ENCODE data around the gene ZNF319.
A peak's percentile ranks its signal among the peaks of the same experiment; 100 is the strongest.

The ZNF319 gene

DNA sequence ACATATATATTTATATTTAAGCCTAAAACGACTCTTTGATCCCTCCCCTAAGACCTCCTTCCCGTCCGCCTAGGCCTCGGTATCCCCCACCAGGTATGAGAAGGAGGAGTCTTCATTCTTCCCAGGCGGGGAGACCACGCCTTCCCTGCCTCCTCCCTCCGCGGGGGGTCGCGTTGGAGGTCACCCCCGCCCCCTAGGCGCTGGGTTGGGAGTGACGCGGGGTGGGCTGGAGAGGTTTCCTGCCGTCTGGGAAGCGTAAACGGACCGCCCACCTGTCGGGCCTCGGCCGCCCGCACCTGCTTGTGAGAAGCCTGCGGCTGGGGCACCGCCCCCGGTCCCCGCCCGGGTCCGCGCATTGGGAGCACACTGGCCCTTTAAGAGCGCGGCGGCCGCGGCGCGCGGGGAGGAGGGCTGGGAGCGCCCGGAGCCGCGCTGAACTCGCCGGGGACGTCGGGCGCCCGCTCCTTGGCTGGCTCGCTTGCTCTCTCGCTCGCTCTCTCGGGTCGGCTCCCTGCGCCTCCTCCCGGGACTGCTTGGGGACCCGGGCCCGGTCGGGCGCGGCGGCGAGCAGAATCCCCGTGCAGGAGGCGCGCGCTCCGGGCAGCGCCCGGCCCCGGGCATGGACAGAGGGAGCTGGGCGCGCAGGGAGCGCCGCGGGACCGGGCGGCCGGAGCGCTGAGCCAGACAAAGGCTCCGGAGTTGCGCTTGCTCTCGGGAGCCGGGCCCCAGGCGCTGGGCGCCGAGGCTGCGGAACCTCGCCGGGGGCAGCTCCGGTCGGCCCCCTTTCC, 25.1 kb upstream of the ZNF319 start, which contains the start of gene MMP15:
Gene MMP15 (plus strand): TSS at position 404 of the 788 bp plus-strand sequence. CDS start 597 bp downstream, outside the sequence.
- TF ChIP-seq Cebpa-rat (IDR thresholded peaks at IDR 0.05): no peak
- Histone ChIP-seq H3K4me2 (peak within 1 kb of the TSS; percentile 88 to 100 (median 98)), H3K9me3 (replicated peaks in 1 of 11) (no peaks in the 10 kb centered on the region), H3K4me3 (peak within 1 kb of the TSS; percentile 62 to 72 (median 67)), H3K4me1 (peaks cover 34 to 58% (median 43%) of the 10 kb centered on the region in 10 experiments), H3K36me3 (peaks cover 0 to 16% (median 0%) of the 10 kb centered on the region in 11 experiments; a peak in 6 of 22 replicates), H3K27ac (no peak within 1 kb of the TSS), H3K9ac (peak within 1 kb of the TSS; percentile 43 to 73 (median 67)), H4K20me1 (peaks cover 5 to 82% (median 46%) of the 10 kb centered on the region in 11 experiments; a peak in 21 of 22 replicates), H3K27me3 (peaks cover 48 to 75% (median 64%) of the 10 kb centered on the region in 11 experiments)

DNA sequence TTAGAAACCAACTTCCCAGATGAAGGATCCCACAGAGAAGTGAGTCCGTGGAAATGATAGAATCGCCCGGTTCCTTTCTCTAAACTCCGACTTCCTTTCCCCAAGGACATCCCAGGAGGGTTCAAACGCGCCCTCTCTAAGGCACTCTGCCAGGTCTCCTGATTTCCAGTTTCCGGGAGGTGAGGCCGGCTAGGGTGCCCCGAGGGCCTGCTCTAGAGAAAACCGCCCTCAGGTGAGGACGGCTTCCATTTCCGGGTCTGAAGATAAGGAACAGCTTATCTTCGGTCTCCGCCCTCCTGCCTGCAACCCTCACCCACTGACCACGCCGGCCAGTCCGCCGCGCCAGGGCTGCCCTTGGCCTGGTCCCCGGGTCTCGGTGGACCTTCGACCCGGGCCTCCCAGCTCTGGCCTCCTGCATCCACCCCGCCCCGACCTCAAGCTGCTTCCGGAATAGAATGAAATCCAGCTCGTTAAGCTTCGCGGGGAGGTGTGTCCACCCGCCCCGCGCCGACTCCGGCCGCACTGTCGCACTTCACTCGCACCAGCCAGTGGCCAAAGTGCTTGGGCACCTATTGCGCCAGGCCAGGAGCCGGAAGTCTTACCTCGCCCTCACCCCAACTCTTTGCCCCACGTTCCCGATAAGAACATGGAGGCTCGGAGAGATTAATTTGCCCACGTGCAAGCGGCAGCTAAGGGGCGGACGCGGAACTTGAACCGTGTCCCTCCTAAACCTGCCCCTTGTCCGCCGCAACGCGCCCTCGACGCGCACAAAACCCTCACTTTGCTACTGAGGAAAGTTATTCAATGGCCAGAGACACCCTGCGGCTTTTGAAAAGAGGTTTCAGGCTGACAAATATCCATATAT, 24.2 kb upstream of the ZNF319 start:
- no peak for TF ChIP-seq Cebpa-rat (IDR thresholded peaks at IDR 0.05)

DNA sequence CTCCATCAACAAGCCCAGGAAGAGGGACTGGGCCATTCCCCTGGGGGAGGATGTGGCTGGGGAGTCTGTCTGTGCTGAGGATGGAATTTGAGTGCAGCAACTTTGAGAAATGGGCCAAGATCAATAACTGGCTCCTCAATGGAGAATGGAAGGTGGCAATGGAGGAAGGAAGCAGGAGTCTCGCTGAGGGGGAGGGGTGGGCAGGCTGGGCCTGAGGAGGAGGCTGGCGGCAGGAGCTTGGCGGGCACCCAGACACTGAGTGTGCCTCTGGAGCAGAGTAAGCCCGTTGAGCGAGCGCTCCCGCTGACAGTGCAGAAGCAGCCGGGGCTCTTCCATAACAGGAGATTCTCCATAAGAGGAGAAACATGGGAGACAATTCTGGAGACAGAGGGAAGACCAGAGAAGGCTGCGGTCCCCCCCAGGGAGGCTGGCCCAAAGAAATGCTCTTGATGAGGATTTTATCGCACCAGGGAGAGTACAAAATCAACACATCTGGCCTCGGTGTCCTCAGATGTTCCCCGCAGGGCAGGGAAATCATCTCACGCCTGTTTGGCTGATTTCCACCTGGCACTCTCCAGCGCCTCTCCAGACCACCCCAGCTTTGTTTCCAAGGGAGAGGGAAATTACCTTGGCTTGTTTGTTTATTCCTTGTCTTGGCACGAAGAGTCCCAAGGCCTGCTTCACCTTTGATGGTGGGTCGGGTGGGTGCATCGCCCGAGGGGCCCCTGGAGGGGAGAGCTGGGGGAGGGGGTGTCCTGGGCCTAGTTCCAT, 22.3 kb upstream of the ZNF319 start:
- Histone ChIP-seq H3K4me1 (peaks cover 39 to 58% (median 44%) of the 10 kb centered on the region in 10 experiments), H3K36me3 (peaks cover 6 to 41% (median 24%) of the 10 kb centered on the region in 11 experiments; a peak in 17 of 22 replicates), H3K27ac (no peak overlapping the region), H3K9me3 (replicated peaks in 1 of 11) (no peaks in the 10 kb centered on the region), H3K4me2 (peak overlapping the region; percentile 25 to 60 (median 51)), H3K9ac (no peak overlapping the region), H4K20me1 (peaks cover 10 to 96% (median 55%) of the 10 kb centered on the region in 11 experiments; a peak in 21 of 22 replicates), H3K4me3 (no peak overlapping the region), H3K27me3 (peaks cover 44 to 56% (median 53%) of the 10 kb centered on the region in 11 experiments)
- no peak for TF ChIP-seq Cebpa-rat (IDR thresholded peaks at IDR 0.05)

More for the DNA sequence above, 24.2 kb upstream of the ZNF319 start:
- H3K4me2 ChIP-seq: peak overlapping the region; percentile 88 to 100 (median 98)
- H4K20me1 ChIP-seq: peaks cover 10 to 90% (median 53%) of the 10 kb centered on the region in 11 experiments; a peak in 21 of 22 replicates
- H3K4me3 ChIP-seq: peak overlapping the region; percentile 62 to 72 (median 67)
- H3K4me1 ChIP-seq: peaks cover 41 to 64% (median 50%) of the 10 kb centered on the region in 10 experiments
- peak overlapping the region in 9 of 11 experiments; percentile 11 to 73 (median 68); a peak in 14 of 22 replicates for H3K9ac ChIP-seq
- H3K36me3 ChIP-seq: peaks cover 0 to 22% (median 5%) of the 10 kb centered on the region in 11 experiments; a peak in 10 of 22 replicates
- H3K27me3 ChIP-seq: peaks cover 48 to 75% (median 64%) of the 10 kb centered on the region in 11 experiments
- no peak overlapping the region for H3K27ac ChIP-seq
- no peaks in the 10 kb centered on the region for H3K9me3 ChIP-seq (replicated peaks in 1 of 11)

DNA sequence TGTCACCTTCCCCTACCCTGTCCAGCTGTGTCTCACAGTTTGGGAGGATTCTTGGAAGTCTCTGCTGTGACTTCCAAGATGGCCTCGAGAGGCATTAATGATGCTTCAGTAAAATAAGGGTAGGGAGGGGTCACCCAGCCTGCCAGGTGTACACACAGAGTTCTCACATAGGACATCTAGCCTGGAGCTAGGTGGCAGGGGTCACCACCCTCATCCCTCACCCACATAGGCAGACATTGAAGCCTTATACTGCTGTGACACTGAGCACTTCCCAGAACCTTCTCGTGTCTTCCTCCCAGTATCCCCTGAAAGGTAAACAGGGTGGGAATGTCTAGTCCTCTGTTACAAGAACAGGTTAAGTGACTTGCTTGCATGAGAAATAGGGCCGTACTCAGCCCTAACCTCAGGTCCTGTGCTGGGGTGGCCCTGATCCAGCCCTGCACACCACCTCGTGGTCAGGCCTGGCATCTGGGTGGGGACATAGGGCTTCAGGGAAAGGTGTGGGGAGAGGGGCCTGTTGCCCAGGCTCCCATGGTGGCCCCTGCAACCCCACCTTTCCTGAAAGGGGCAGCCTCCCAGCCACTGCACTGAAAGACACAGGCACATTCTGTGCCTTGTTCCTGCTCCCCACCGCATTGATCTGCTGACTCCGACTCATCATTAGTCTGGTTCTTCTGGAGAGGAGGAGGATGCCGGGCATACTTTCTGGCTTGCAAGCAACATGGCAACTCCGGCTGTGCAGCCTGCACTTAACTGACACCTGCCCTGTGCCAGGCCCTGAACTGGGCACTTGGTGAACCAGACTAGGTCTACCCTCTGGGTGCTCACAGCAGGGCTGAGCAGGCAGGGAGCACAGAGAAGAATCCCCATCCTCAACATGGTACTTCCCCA, 21.4 kb upstream of the ZNF319 start:
- H3K4me1 ChIP-seq: peaks cover 34 to 53% (median 41%) of the 10 kb centered on the region in 10 experiments
- H3K9me3 ChIP-seq (replicated peaks in 1 of 11): no peaks in the 10 kb centered on the region
- no peak overlapping the region for H3K27ac ChIP-seq
- peak overlapping the region; percentile 25 to 60 (median 51); a peak in 21 of 22 replicates for H3K4me2 ChIP-seq
- peaks cover 10 to 50% (median 25%) of the 10 kb centered on the region in 11 experiments; a peak in 20 of 22 replicates for H3K36me3 ChIP-seq
- no peak overlapping the region; a peak in 1 of 22 replicates for H3K9ac ChIP-seq
- no peak for TF ChIP-seq Cebpa-rat (IDR thresholded peaks at IDR 0.05)
- H3K4me3 ChIP-seq: no peak overlapping the region
- H3K27me3 ChIP-seq: peaks cover 35 to 48% (median 44%) of the 10 kb centered on the region in 11 experiments
- H4K20me1 ChIP-seq: peaks cover 10 to 95% (median 50%) of the 10 kb centered on the region in 11 experiments; a peak in 21 of 22 replicates

DNA sequence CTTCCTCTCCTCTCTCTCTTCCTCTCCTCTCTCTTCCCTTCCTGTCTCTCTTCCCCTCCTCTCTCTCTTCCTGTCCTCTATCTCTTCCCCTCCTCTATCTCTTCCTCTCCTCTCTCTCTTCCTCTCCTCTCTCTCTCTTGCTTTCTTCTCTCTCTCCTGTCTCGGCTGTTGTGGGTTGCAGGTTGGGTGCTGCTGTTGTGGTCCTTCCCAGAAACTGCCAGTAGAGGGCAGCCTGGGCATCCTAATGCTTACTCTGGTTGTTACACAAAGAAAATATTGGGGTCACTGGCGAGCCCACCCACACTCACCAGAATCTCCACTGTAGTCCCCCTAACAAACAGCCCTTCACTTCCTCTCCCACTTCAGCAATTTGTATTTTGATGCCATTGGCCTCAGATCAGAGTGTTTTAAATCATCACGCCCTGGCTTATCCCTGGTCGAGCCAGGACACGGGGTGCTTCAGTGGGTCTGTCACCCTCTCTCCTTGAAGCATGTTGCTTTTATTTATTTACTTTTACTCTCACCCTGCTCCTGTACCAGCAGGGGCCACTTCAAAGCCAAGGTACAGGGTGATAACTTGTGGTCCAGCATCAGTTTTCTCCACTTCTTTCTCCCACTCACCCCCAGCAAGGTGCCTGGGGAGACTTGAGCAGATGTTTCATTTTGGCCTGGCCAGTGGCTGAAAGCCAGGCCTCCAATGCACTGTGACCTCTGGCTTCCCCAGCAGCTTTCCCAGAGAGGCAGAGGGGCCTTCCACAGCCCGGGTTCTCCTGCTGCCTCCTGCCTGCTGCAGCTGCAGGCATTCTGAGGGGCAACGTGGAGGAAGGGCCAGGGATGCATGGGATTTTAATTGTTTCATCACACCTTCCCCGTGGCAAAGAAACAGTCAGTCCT, 20.4 kb upstream of the ZNF319 start:
- peaks cover 10 to 95% (median 42%) of the 10 kb centered on the region in 11 experiments; a peak in 19 of 22 replicates for H4K20me1 ChIP-seq
- H3K36me3 ChIP-seq: peaks cover 11 to 60% (median 25%) of the 10 kb centered on the region in 11 experiments; a peak in 20 of 22 replicates
- peaks cover 25 to 37% (median 34%) of the 10 kb centered on the region in 11 experiments for H3K27me3 ChIP-seq
- TF ChIP-seq Cebpa-rat (IDR thresholded peaks at IDR 0.05): no peak
- no peak overlapping the region for H3K27ac ChIP-seq
- no peak overlapping the region for H3K4me3 ChIP-seq
- H3K4me2 ChIP-seq: peak overlapping the region in 5 of 11 experiments; percentile 3 to 26 (median 17); a peak in 3 of 22 replicates
- H3K9me3 ChIP-seq (replicated peaks in 1 of 11): no peaks in the 10 kb centered on the region
- H3K9ac ChIP-seq: 0 out of 22 replicates have a peak overlapping the region, but pooled peaks of 1 of the 11 experiments have one; percentile 26
- peaks cover 27 to 43% (median 31%) of the 10 kb centered on the region in 10 experiments for H3K4me1 ChIP-seq

DNA sequence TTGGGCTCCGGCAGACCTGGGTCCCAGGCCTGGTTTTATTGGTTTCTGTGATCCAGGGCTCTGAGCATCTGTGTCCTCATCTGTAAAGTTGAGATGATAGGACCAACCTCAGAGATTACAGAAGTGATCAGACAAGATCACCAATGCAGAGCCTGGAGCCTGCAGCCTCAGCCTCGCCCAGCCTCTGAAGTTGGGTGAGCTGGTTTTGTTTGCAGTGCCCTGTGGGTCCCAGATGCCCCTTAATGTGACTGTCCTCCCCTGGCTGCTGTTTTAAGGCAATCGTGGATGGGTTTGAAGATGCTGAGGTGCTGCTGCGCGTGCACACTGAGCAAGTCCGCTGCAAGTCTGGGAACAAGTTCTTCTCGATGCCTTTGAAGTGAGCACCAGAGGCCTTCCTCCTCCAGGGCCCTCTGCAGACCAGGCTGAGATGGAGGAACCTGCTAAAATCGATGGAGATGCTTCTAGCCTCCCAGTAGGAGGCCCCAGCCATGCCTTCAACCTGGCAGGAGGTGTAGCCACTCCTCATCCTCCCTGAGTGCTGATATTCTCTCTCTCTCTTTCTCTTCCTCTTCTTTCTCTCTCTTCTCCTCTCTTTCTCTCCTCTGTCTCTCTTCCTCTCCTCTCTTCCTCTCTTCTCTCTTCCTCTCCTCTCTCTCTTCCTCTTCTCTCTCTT, 19.5 kb upstream of the ZNF319 start:
- Histone ChIP-seq H3K4me3 (no peak overlapping the region), H4K20me1 (peaks cover 10 to 87% (median 38%) of the 10 kb centered on the region in 11 experiments; a peak in 19 of 22 replicates), H3K36me3 (peaks cover 11 to 69% (median 30%) of the 10 kb centered on the region in 11 experiments; a peak in 20 of 22 replicates), H3K4me2 (peak overlapping the region in 6 of 11 experiments; percentile 3 to 26 (median 19); a peak in 3 of 22 replicates), H3K27ac (no peak overlapping the region), H3K9me3 (replicated peaks in 1 of 11) (no peaks in the 10 kb centered on the region), H3K9ac (peak overlapping the region in 1 of 11 experiments; percentile 26; a peak in 2 of 22 replicates), H3K27me3 (peaks cover 16 to 28% (median 25%) of the 10 kb centered on the region in 11 experiments), H3K4me1 (peaks cover 19 to 37% (median 27%) of the 10 kb centered on the region in 10 experiments)
- no peak for TF ChIP-seq Cebpa-rat (IDR thresholded peaks at IDR 0.05)

Data from BLaER1 treated with 17β-estradiol and CSF1 and Interleukin-3, amounts not matched to agents 10 nM and 100 nM (cell line).